Neural progenitor cell (in vitro differentiated cells): ENCODE results near the gene PDGFRA. TPM values are rescaled to one million over a fixed set of nuclear protein-coding genes. Genes with fewer than 3 reads are reported as not detected.

Experiments used
- DNase-seq: peaks from one replicate; pipeline ENCODE4 v3.0.0-alpha.2; 2016; ENCODE audit warnings: low spot score
- H2AFZ ChIP-seq: fragments of 200-600 bp; sonication (generic); replicated peaks from 2 replicates; pipeline ENCODE4 v1.6.1; 2016; ENCODE audit warnings: antibody characterized with exemption
- H3F3A ChIP-seq: fragments of 200-600 bp; sonication (generic); 2 replicates; pipeline ENCODE4 v1.6.1; 2016; ENCODE audit warnings: antibody characterized with exemption, low read depth
- H3K27ac ChIP-seq: fragments of 200-600 bp; sonication (generic); 2 replicates; pipeline ENCODE4 v1.5.1; 2016; ENCODE audit warnings: mild to moderate bottlenecking
- H3K27me3 ChIP-seq: fragments of 200-600 bp; sonication (generic); 2 replicates; pipeline ENCODE4 v1.6.1; 2016; ENCODE audit warnings: mild to moderate bottlenecking, moderate library complexity
- H3K36me3 ChIP-seq: fragments of 200-600 bp; sonication (generic); 2 replicates; pipeline ENCODE4 v1.5.1; 2016
- H3K4me1 ChIP-seq: fragments of 200-600 bp; sonication (generic); 2 replicates; pipeline ENCODE4 v1.6.1; 2016; ENCODE audit warnings: mixed run types
- H3K4me2 ChIP-seq: fragments of 200-600 bp; sonication (generic); 2 replicates; pipeline ENCODE4 v1.6.1; 2016
- H3K4me3 ChIP-seq: fragments of 200-600 bp; sonication (generic); 2 replicates; pipeline ENCODE4 v1.5.1; 2016
- H3K79me2 ChIP-seq: fragments of 200-600 bp; sonication (generic); 2 replicates; pipeline ENCODE4 v1.6.1; 2016; ENCODE audit warnings: low read depth
- H3K9ac ChIP-seq: fragments of 200-600 bp; sonication (generic); 2 replicates; pipeline ENCODE4 v1.6.1; 2016
- H3K9me3 ChIP-seq: fragments of 200-600 bp; sonication (generic); 2 replicates; pipeline ENCODE4 v1.5.1; 2016; ENCODE audit warnings: low read depth
- H4K20me1 ChIP-seq: fragments of 200-600 bp; sonication (generic); 2 replicates; pipeline ENCODE4 v1.6.1; 2016; ENCODE audit warnings: low read depth
- H3K27ac Mint-ChIP-seq: 3 replicates; pipeline ENCODE4 v1.8.0; 2021; ENCODE audit warnings: mixed read lengths
- H3K27me3 Mint-ChIP-seq: 2 replicates; pipeline ENCODE4 v1.8.0; 2022; ENCODE audit warnings: low read depth, mild to moderate bottlenecking, inconsistent platforms, moderate library complexity, mixed read lengths; ENCODE audit not compliant: insufficient read depth
- H3K36me3 Mint-ChIP-seq: 3 replicates; pipeline ENCODE4 v1.8.0; 2021; ENCODE audit warnings: mixed read lengths
- H3K4me1 Mint-ChIP-seq: 3 replicates; pipeline ENCODE4 v1.8.0; 2021; ENCODE audit warnings: mixed read lengths
- H3K4me3 Mint-ChIP-seq: 3 replicates; pipeline ENCODE4 v1.8.0; 2021; ENCODE audit warnings: mild to moderate bottlenecking, moderate library complexity, mixed read lengths
- H3K9me3 Mint-ChIP-seq: 3 replicates; pipeline ENCODE4 v1.8.0; 2020; ENCODE audit warnings: mixed read lengths
- CTCF ChIP-seq: fragments of 200-600 bp; sonication (generic); IDR thresholded peaks from 2 replicates; pipeline ENCODE4 v1.5.1; 2017; ENCODE audit warnings: antibody characterized with exemption, mild to moderate bottlenecking
- EZH2 ChIP-seq: fragments of 200-600 bp; sonication (generic); IDR thresholded peaks from 2 replicates; pipeline ENCODE4 v1.6.1; 2017; ENCODE audit warnings: antibody characterized with exemption, mild to moderate bottlenecking, moderate library complexity
- EZH2phosphoT487 ChIP-seq: fragments of 200-600 bp; sonication (generic); IDR thresholded peaks from 2 replicates; pipeline ENCODE4 v1.6.1; 2017; ENCODE audit warnings: antibody characterized with exemption
- total RNA-seq: library from RNA; depleted of rRNA; stranded (reverse); fragments of >200 nt; gene quantifications from 2 replicates; pipeline ENCODE4 v1.2.3, GENCODE V29; 2015; ENCODE audit warnings: low replicate concordance

PDGFRA gene
- total RNA-seq, 1 donor from 2014 or later = 2.1 TPM

- H3K79me2 ChIP-seq = no peaks in the 10 kb centered on the region
- no peaks in the 10 kb centered on the region for H3K27me3 ChIP-seq
- no peaks in the 10 kb centered on the region for H3K9me3 ChIP-seq
- no peak overlapping the region for H3K4me2 ChIP-seq
- no peaks in the 10 kb centered on the region for H3K9me3 Mint-ChIP-seq
- no peaks in the 10 kb centered on the region for H3F3A ChIP-seq
- H3K9ac ChIP-seq = no peak overlapping the region
- H3K4me3 ChIP-seq = no peak overlapping the region
- DNase-seq = no peak
- H3K27ac Mint-ChIP-seq = no peak overlapping the region
- H3K4me1 Mint-ChIP-seq = no peaks in the 10 kb centered on the region
- H2AFZ ChIP-seq = no peak overlapping the region
- H3K36me3 Mint-ChIP-seq = peaks cover 21% of the 10 kb centered on the region
- H3K27ac ChIP-seq = no peak overlapping the region
- peaks cover 7% of the 10 kb centered on the region for H3K27me3 Mint-ChIP-seq
- H3K4me3 Mint-ChIP-seq = no peak overlapping the region
- TF ChIP-seq EZH2 = no peak
- no peak for TF ChIP-seq CTCF
- no peak for TF ChIP-seq EZH2phosphoT487
- no peaks in the 10 kb centered on the region for H3K4me1 ChIP-seq
- H3K36me3 ChIP-seq = no peaks in the 10 kb centered on the region
- H4K20me1 ChIP-seq = no peaks in the 10 kb centered on the region
These were observed 60.2 kb downstream of the PDGFRA start for GRCh38 chr4:54289316-54289715.

- no peak overlapping the region for H2AFZ ChIP-seq
- no peaks in the 10 kb centered on the region for H3K4me1 Mint-ChIP-seq
- H3K36me3 Mint-ChIP-seq = peaks cover 17% of the 10 kb centered on the region
- H3K27ac ChIP-seq = no peak overlapping the region
- H3K4me1 ChIP-seq = no peaks in the 10 kb centered on the region
- H3K79me2 ChIP-seq = no peaks in the 10 kb centered on the region
- H3K4me2 ChIP-seq = no peak overlapping the region
- H3K27ac Mint-ChIP-seq = no peak overlapping the region
- no peaks in the 10 kb centered on the region for H3K9me3 ChIP-seq
- H3K36me3 ChIP-seq = no peaks in the 10 kb centered on the region
- no peak overlapping the region for H3K9ac ChIP-seq
- H3K9me3 Mint-ChIP-seq = no peaks in the 10 kb centered on the region
- H3K27me3 ChIP-seq = no peaks in the 10 kb centered on the region
- TF ChIP-seq CTCF = no peak
- TF ChIP-seq EZH2phosphoT487 = no peak
- no peak for TF ChIP-seq EZH2
- H3K27me3 Mint-ChIP-seq = peaks cover 4% of the 10 kb centered on the region
- no peak for DNase-seq
- H3K4me3 Mint-ChIP-seq = no peak overlapping the region
- no peaks in the 10 kb centered on the region for H3F3A ChIP-seq
- no peak overlapping the region for H3K4me3 ChIP-seq
- no peaks in the 10 kb centered on the region for H4K20me1 ChIP-seq
These were observed 61.9 kb downstream of the PDGFRA start for GRCh38 chr4:54290980-54291379.

- H3K4me2 ChIP-seq = no peak overlapping the region
- Mint-ChIP-seq H3K4me1 (no peaks in the 10 kb centered on the region), H3K9me3 (peaks cover 5% of the 10 kb centered on the region), H3K27me3 (peaks cover 2% of the 10 kb centered on the region), H3K4me3 (no peak overlapping the region), H3K27ac (no peak overlapping the region), H3K36me3 (peaks cover 2% of the 10 kb centered on the region)
- H2AFZ ChIP-seq = no peak overlapping the region
- no peaks in the 10 kb centered on the region for H3K4me1 ChIP-seq
- TF ChIP-seq EZH2phosphoT487 (no peak), CTCF (no peak), EZH2 (no peak)
- no peaks in the 10 kb centered on the region for H3K27me3 ChIP-seq
- no peak overlapping the region for H3K27ac ChIP-seq
- H3K9me3 ChIP-seq = no peaks in the 10 kb centered on the region
- H4K20me1 ChIP-seq = no peaks in the 10 kb centered on the region
- H3K36me3 ChIP-seq = no peaks in the 10 kb centered on the region
- H3K9ac ChIP-seq = no peak overlapping the region
- no peak overlapping the region for H3K4me3 ChIP-seq
- H3K79me2 ChIP-seq = no peaks in the 10 kb centered on the region
- H3F3A ChIP-seq = no peaks in the 10 kb centered on the region
- no peak for DNase-seq
These were observed 67.6 kb downstream of the PDGFRA start for GRCh38 chr4:54296548-54297203.
